Hypothalamus (tissue), 51 donors: ENCODE data around the gene DTWD2.

ENCODE experiments used
- DNase-seq, 51 donors: peaks; one replicate each; lab custom pipeline; 2025; lab: John Stamatoyannopoulos, UW

The DTWD2 gene, protein sequence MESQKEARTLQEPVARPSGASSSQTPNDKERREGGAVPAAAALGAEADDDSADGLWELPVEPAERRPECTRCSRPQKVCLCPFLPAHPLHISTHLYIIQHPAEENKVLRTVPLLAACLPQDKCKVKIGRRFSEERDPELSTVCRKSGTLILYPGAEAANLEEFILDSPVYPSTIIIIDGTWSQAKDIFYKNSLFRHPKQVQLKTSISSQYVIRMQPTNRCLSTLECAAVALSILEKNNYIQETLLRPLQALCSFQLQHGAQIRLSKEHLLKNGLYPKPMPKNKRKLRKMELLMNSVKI

DNA sequence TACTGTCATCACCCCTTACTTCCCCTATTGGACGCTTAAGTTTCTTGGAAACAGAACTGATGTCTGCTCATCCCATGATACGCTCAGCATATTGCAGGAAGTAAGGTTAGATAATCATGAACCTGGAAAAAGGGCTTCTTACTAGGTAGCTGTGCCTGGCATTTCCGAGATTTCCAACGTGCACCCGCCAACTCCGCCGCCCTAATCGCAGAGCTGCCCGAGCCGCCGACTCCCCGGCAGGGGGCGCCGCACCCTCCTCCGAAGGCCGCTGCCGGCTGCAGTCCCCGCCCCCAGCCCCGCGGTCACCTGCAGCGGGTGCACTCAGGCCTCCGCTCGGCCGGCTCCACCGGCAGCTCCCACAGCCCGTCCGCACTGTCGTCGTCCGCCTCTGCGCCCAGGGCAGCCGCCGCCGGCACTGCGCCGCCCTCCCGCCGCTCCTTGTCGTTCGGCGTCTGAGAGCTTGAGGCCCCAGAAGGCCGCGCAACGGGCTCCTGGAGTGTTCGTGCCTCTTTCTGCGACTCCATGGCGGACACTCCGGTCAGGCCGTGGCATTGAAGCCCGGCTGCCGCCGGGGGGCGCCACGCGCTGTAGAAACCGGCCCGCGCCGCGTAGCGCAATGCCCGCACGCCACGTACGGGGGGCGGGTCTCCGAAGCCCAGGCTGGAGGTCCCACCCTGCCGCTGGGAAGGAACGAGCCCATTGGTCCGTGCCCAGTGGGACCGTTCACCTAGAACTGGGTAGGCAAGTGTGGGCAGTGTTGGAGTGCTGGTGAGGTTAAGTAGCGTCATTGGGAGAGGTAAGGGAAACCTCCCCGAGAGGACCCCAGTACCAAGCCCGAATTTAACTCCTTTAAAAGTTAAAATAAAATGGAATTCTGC is at the start of gene DTWD2:
TSS of gene DTWD2 (minus strand) at position 560 of the 878 bp plus-strand sequence. CDS start at position 524, 36 bp downstream.
- peak; percentile 57 to 100 (median 92) for DNase-seq

DNA sequence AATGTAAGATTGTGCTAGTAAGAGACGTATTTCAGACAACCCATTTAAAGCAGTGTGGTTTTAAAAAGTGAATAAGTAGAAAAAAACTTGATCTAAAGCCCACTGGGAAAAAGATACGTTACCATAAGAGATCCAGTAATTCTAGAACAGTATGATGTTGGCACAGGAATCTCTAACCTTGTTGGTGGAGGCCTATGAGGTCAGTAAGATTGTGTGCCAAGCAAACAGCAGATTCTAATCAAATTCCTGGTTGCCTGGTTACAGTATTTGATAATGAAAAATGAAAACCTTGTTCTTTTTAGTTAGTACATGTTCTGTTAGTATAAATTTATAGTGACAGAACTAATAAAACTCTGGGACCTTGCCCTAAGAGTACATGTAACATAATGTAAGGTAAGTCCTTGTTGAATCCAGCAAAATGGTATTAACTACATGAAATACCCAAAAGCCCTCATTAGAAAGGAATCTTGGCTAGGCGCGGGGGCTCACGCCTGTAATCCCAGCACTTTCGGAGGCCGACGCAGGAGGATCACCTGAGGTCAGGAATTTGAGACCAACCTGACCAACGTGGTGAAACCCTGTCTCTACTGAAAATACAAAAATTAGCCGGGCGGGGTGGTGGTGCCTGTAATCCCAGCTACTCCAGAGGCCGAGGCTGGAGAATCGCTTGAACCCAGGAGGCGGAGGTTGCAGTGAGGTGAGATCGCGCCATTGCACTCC is 49.3 kb upstream of the DTWD2 start:
- DNase-seq: no peak

DNA sequence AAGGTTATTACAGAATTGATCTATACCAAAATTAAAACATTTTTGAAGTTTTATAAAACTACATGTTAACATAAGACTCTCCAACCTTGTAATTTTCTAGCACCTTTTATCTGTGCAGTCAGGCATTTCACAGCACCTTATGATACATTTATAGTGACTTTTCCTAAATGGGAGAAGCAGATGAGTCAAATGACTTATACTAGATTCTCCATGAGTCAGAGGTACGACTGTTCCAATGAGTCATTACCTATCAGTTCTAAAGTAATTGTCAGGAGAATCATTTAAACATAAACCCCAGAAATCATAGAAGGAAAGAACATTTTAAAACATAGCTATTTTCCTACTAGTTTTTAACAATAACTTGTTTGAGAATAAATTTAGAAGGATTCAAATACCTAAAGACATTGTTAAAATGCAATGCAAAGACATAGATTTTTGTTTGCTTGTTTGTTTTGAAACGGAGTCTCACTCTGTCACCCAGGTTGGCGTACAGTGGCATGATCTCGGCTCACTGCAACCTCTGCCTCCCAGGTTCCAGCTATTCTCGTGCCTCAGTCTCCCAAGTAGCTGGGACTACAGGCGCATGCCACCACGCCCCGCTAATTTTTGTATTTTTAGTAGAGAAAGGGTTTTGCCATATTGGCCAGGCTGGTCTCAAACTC is 47.9 kb upstream of the DTWD2 start:
- DNase-seq: no peak

DNA sequence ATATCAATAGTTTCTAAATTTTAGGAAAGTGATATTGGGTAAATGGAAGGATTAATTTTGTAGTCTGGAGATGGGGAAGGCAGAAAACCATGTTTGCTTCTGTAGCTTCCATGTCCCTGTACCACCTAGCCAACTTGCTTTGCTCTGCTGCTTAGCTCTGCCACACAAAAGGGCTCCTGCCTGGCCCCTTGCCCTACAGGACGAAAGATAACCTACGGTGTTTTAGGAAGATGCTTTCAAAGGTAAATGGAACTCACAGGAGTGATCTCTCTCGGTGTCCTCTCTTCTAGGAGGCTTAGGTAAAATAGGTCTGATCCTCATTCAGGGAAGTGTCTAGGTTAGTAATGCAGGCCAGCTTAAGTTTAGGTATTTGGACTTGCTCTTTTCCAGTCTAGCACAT is 44.8 kb upstream of the DTWD2 start:
- DNase-seq: no peak

DNA sequence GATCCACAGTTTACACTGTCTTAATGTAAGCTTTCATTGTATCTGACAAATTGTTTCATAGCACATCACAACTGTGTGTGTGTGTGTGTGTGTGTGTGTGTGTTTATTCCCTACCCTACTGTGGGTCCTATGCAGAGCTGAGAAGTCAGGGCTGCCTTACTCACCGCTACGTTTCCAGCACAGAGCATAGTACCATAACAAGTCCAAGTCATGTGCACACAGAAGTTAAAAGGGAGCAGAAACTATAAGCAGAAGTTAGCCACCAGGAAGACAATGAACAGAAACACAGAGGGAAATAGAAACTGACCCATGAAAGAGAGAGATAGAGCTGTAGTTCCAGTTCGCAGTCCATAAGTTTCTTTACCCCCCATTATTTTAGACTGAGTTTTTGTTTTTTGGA is 44.3 kb upstream of the DTWD2 start:
- no peak for DNase-seq

DNA sequence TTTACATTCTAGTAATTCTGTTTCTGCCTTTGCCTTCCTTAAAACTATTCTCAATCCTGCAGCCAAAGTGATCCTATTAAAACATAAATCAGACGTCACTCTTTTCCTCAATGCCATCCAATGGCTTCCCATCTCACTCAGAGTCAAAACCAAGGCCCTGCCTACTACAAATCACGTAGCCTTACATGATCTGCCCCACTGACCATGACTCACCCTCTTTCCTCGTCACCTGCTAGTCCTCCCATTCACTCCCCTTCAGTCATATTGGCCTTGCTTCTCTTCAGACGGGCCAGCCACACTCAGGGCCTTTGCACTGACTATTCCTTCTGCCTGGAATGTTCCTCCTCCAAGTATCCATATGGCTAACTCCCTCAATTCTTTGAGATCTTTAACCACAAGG is 43.6 kb upstream of the DTWD2 start:
- no peak for DNase-seq

DNA sequence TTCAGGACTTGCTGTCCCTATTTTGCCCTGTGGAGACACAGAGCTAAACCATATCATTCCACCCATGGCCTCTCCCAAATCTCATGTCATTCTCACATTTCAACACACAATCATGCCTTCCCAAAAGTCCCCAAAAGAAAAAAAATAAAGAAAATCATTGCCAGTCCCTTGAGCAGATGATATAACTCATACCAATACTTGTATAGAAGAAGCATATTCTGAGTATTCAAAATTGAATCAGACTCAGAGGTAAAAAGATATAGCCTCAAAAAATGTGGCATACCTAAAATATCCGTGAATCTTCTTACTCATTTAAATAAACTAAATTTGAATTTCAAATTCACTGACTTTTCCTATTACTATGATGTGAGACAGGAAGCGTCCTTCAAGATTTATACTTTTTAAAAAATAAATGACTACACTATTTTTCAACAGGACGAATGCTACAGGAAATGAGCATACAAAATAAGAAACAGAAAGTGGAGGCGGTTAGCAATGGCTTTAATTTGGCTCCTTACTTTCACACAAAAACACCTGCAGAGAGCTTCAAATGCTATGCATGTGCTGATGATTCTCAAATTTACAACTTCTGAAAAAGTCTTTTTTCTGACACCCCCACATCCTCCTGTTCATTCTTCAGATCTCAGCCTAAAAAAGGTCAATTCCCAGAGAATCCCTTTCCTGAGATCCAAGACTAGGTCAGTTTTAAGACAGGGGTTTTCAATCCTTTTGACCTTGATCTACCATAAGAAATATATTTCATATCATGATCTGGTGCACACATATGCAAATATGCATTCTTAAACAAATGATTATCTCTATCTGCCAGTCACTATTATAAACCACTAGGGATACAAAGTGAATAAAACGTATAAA is 42.9 kb upstream of the DTWD2 start:
- DNase-seq: no peak

DNA sequence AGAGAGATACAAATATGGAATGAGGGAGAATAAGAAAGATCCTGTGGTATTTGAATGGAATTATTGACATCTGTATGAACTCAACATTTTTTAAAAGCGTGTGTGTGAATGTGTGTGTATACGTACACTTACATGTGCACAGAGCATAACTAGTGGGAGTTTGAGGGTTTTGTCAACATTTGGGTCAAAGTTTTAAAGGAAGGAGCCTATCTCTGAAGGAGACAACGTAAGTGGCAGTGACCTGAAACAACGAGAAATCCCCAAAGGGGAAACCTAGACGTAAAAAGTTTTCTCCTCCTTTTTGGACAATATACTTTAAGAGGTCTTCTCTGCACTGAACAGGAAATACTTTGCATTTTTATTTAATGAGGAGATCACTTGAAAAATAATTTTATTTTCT is 40.2 kb upstream of the DTWD2 start:
- DNase-seq: no peak

DNA sequence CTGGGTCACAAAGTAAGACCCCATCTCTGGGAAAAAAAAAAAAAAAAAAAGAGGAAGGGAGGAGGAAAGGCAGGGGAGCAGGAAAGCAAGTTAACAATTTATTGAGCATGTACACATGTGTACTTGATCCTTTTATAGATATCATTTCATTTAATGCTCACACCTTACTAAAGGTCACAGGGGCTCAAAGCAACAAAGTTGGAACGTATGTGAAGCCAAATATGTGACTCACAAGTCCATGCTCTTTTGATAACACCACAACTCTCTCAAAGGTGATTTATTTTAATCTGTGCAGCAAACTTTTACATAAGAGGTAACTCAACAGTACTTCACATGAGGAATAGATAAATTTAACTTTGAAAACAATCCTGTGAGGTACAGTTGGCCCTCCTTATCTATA is 34.4 kb upstream of the DTWD2 start:
- no peak for DNase-seq

DNA sequence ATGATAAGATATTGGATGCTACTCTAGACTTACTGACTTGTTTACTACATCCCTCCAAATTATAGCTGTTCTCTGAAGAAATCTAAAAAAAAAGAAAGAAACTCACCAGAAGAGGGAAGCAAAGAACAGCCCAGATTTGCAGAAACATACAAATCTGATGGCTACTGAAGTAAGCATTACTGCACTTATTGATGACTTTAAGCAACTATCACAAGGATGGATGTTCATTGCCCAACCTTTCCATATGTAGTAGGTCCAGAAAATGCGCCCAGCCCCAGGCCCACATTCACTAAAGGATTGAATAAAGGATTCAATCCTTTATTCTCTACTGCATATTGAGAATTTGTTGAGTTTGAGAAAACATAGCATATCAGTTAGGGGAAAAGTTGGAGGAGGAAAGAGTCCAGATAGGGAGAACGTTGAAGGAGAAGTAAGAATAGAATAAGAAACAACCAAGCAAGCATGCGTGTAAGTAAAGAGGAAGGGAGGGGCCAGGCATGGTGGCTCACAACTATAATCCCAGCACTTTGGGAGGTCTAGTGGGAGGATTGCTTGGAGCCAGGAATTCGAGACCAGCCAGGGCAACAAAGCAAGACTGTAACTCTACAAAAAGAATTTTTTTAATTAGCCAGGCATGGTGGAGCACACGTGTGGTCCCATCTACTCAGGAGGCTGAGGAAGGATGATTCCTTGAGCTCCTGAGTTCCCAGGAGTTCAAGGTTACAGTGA is 33.8 kb upstream of the DTWD2 start:
- peak in 1 of 51 donors; percentile 26 for DNase-seq

DNA sequence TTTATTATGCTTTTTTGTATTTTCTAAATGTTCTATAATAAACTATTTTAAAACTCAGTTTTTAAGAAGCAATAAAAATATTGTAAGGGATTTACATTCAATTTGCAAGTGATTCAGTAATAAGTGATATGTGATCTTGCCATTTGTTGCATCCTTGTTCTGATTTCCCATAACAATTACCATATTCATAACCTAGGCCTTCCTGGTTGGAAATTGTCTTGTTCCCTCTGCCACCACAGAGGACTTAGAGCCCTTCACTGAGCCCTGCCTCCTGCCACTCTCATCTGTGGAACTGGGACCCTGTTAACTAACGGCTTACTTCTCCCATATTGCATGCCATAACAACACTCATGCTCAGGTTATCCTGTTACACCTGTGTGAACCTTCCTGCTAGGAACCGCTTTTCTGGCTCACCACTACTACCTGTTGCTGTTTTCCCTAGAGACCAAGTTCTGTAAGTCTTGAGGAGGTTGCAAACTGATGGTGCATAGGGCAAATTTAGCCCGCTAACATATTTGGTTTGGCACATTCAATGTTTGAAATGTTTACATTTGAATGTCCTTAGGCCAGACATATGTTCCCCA is 32.9 kb upstream of the DTWD2 start:
- DNase-seq: no peak

DNA sequence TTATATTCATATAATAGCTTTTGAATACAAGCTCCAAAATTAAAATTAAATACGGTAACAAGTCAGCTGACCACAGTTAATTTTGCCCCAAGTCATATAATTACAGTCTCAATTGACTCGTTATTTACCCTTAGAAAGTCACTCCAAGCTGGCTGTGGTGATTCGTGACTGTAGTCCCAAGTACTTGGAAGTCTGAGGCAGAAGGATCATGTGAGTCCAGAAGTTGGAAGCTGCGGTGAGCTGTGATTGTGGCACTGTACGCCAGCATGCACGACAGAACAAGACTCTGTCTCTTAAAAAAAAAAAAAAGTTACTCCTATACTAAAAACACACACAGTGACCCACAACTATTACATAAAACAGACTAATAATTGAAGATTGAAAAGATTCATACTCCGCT is 31.6 kb upstream of the DTWD2 start:
- peak in 2 of 51 donors; percentile 2 to 5 for DNase-seq

DNA sequence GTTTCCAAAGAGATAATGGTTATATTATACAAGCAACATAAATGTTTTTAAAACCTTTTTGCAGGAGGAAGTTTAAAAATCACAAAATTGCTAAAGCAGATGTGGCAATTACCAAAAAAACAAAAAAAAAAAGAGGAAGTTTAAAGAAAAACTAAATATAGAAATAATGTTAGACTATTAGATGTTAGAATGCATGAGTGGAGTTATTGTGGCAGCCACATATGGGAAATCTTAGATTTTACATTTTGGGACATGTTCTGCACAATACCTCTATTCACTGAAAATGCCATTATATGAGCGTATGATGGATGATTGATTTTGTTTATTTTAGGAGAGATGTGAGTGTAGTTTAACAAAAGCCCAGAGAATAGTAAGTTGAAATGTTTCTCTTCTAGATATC is 31.2 kb upstream of the DTWD2 start:
- no peak for DNase-seq

DNA sequence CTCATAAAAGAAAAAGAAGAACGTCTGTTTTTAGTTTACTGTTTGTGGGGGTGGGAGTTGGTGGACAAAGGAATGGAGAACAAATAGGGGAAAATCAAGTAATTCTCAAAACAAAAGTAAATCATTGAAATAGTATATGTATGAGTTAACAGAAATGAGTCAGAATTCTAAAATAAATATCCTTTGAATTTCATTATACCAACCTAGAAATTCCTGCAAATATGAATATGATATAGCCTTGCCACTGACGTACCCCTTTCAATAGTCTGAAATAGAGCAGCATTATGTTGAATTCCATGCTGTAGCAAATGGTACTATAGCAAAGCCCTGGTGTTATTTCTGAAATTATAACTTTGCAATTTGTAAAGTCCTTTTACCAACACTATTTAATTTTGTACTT is 29.6 kb upstream of the DTWD2 start:
- no peak for DNase-seq

DNA sequence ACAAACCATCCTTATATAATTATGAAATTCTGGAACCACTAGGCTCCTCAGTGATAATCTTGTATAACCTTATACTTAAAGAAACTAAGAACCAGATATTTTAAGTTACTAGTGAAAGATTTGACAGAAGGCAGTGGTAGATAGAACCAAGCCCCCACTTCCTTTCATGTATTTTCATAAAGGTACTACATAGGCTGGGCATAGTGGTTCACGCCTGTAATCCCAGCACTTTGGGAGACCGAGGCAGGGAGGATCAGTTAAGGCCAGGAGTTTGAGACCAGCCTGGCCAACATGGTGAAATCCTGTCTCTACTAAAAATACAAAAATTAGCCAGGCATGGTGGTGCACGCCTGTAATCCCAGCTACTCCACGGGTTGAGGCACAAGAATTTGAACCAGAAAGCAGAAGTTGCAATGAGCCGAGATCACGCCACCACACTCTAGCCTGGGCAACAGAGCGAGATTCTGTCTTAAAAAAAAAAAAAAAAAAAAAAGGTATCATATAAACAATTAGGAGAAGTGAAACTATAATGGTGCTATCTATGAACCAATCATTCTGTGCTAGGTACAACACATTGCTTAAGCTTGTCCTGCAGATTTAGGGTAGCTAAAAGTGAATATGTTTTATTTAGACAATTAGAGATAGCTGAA is 27.9 kb upstream of the DTWD2 start:
- DNase-seq: no peak

DNA sequence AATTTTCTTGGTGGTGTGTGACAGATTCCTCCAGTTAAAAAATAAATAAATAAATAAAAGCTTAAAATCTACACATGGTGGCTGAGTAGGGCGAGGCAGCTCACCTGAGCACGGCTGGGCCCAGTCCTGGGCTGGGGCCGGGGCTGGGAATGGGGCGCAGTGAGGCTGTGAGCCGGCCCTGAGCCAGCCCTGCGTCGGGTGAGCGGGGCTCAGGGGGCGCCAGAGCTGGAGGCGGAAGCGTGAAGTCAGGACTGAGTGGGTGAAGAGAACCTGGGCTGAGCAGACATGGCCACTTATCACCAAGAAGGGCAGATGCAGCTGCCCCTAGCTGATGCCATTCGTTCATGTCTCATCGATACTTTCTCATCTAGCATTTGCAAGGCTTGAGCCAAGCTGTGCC is 22.8 kb upstream of the DTWD2 start:
- no peak for DNase-seq

DNA sequence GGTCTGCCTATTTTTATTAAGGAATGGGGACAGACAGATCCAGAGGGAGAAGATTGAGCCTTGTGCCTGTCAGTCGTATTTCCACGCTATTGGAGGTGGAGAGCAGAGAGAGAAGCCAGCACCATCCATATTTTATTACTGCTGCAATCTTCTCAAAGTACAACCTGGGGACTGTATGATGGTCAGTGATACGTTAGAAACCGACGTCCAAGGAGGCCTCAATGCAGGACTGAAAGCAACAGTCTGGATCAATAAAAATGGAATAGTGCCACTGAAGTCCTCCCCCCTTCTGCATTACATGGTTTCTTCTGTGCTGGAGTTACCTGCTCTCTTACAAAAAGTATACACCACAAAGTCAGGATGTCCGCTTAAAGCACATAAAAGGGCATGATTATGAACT is 21.9 kb upstream of the DTWD2 start:
- DNase-seq: no peak

DNA sequence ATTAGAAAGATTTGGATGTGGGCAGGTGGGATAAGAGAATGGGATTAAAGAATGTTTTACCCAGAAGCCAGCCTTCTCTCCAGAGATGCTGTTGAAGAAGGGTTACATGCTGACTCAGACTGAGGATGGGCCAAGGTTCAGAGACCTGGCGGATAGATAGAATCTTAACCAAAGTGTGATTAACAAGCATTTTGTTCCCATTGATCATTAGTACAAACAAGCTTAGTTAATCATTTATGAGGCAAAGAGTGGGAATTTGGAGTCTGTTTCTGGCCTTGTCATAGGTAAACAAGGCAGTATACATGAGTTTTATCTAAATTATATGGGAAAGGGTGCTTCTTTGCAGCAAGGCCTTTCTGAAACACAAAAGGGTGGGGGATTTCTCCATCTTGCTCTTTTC is 20.8 kb upstream of the DTWD2 start:
- DNase-seq: no peak
